BJ (cell line): ENCODE measurements around the gene SKIC8. TPM values are rescaled to one million over a fixed set of nuclear protein-coding genes. Genes with fewer than 3 reads are reported as not detected.

Experiments used
- CTCF ChIA-PET: fragments of 350-600 bp; formaldehyde crosslinking; extraction: SDS; loops from one replicate; lab custom pipeline; 2021; ENCODE audit warnings: antibody characterized with exemption, inconsistent platforms; lab: Yijun Ruan, JAX
- POLR2A ChIA-PET: fragments of 300-600 bp; sonication (Branson Sonifier 250); formaldehyde crosslinking; extraction: SDS; loops from one replicate; lab custom pipeline; 2021; ENCODE audit warnings: antibody characterized with exemption; lab: Charles Lee
- DNase-seq: peaks from one replicate; pipeline ENCODE4 v3.0.0-alpha.2; 2011; ENCODE audit warnings: low read depth
- H3K27me3 ChIP-seq: 2 replicates; pipeline ENCODE4 v1.6.0; 2011; ENCODE audit warnings: low read length; ENCODE audit not compliant: control insufficient read depth, insufficient read depth
- H3K36me3 ChIP-seq: 2 replicates; pipeline ENCODE4 v1.5.1; 2011; ENCODE audit warnings: low read length; ENCODE audit not compliant: control insufficient read depth, insufficient read depth
- H3K4me3 ChIP-seq: 2 replicates; pipeline ENCODE4 v1.5.1; 2011; ENCODE audit warnings: low read depth, mild to moderate bottlenecking, control low read depth, low read length
- CTCF ChIP-seq: IDR thresholded peaks from 2 replicates; pipeline ENCODE4 v1.5.1; 2011; ENCODE audit warnings: low read depth, mild to moderate bottlenecking, control low read depth, inconsistent platforms, low read length, moderate library complexity; ENCODE audit not compliant: insufficient read depth
- polyA plus RNA-seq: library from polyadenylated mRNA; depleted of rRNA; stranded (reverse); fragments of >200 nt; gene quantifications from 2 replicates; pipeline ENCODE4 v1.2.3, GENCODE V29; 2011

Gene SKIC8
- polyA plus RNA-seq, 1 experiment, result 72.8 TPM

GRCh38 chr15:78324144-78324543, 24.7 kb upstream of the SKIC8 start:
- ChIA-PET CTCF (interaction anchor here (1.2 to 27.7 kb wide), 2 partner anchors 17 to 90 kb away, joined by 3 to 578 read pairs; no protein-coding TSS in a partner anchor), POLR2A (no interaction called here)
- TF ChIP-seq CTCF, result no peak

GRCh38 chr15:78323693-78324092, 24.3 kb upstream of the SKIC8 start:
- DNase-seq, result no peak
- H3K27me3 ChIP-seq, result no peaks in the 10 kb centered on the region
- H3K4me3 ChIP-seq, result no peak overlapping the region
- POLR2A ChIA-PET, result no interaction called here
- TF ChIP-seq CTCF, result no peak
- no peaks in the 10 kb centered on the region for H3K36me3 ChIP-seq
- CTCF ChIA-PET, result interaction anchor here (1.0 to 27.7 kb wide), 2 partner anchors 15 to 90 kb away, joined by 3 to 578 read pairs; no protein-coding TSS in a partner anchor

More at GRCh38 chr15:78324144-78324543, 24.7 kb upstream of the SKIC8 start:
- Histone ChIP-seq H3K4me3 (no peak overlapping the region), H3K36me3 (no peaks in the 10 kb centered on the region), H3K27me3 (no peaks in the 10 kb centered on the region)
- no peak for DNase-seq

GRCh38 chr15:78322724-78323521, 23.5 kb upstream of the SKIC8 start:
- CTCF ChIA-PET, result interaction anchor here (0.5 to 27.7 kb wide), 4 partner anchors 14 to 91 kb away, joined by 3 to 578 read pairs (median 3); no protein-coding TSS in a partner anchor
- Histone ChIP-seq H3K36me3 (no peaks in the 10 kb centered on the region), H3K4me3 (no peak overlapping the region), H3K27me3 (no peaks in the 10 kb centered on the region)
- POLR2A ChIA-PET, result no interaction called here
- DNase-seq, result no peak
- no peak for TF ChIP-seq CTCF

GRCh38 chr15:78322243-78322642, 22.8 kb upstream of the SKIC8 start:
- DNase-seq, result no peak
- Histone ChIP-seq H3K4me3 (no peak overlapping the region), H3K36me3 (no peaks in the 10 kb centered on the region), H3K27me3 (no peaks in the 10 kb centered on the region)
- TF ChIP-seq CTCF, result no peak
- POLR2A ChIA-PET, result no interaction called here
- CTCF ChIA-PET, result interaction anchor here (1.3 to 27.7 kb wide), 2 partner anchors 67 to 92 kb away, joined by 3 to 578 read pairs; no protein-coding TSS in a partner anchor

- TF ChIP-seq CTCF, result no peak
- POLR2A ChIA-PET, result no interaction called here
Observed at GRCh38 chr15:78321786-78322185, 22.4 kb upstream of the SKIC8 start.

More at GRCh38 chr15:78321786-78322185, 22.4 kb upstream of the SKIC8 start:
- CTCF ChIA-PET, result interaction anchor here (0.7 to 27.7 kb wide), 5 partner anchors 12 to 389 kb away, joined by 3 to 578 read pairs (median 3); no protein-coding TSS in a partner anchor
- Histone ChIP-seq H3K27me3 (no peaks in the 10 kb centered on the region), H3K36me3 (no peaks in the 10 kb centered on the region), H3K4me3 (no peak overlapping the region)
- DNase-seq, result no peak
